IMR-90 (cell line): ENCODE results near the gene TRPV4. TPM values are rescaled to one million over a fixed set of nuclear protein-coding genes. Genes with fewer than 3 reads are reported as not detected.

Source experiments
- ATAC-seq: fragments of 200-7000 bp; cut with Tn5 transposase; 2 replicates; pipeline ENCODE4 v1.9.1; 2020; ENCODE audit warnings: low read depth, mild to moderate bottlenecking, moderate library complexity
- BruUV-seq: library from RNA; stranded (reverse); fragments of 400-500 nt; replicated peaks from 2 replicates; lab custom pipeline; 2021; lab: Mats Ljungman, UMichigan
- CTCF ChIA-PET: fragments of 300-600 bp; formaldehyde crosslinking; extraction: SDS; loops from one replicate; lab custom pipeline; 2021; ENCODE audit warnings: antibody characterized with exemption; lab: Yijun Ruan, JAX
- POLR2A ChIA-PET: fragments of 300-600 bp; sonication (Branson Sonifier 250); formaldehyde crosslinking; loops from one replicate; lab custom pipeline; 2022; ENCODE audit warnings: antibody characterized with exemption; ENCODE audit not compliant: unreplicated experiment; lab: Charles Lee
- DNase-seq: peaks from one replicate; pipeline ENCODE4 v3.0.0; 2013
- H2AFZ ChIP-seq: replicated peaks from 2 replicates; pipeline ENCODE3; 2013; ENCODE audit warnings: low read length, mild to moderate bottlenecking; ENCODE audit not compliant: poor library complexity
- H2AK5ac ChIP-seq: 2 replicates; pipeline ENCODE4 v1.6.1; 2013; ENCODE audit warnings: low read depth, low read length, inconsistent platforms
- H2AK9ac ChIP-seq: replicated peaks from 2 replicates; pipeline ENCODE3; 2013; ENCODE audit warnings: mild to moderate bottlenecking, low read depth, low read length, moderate library complexity; ENCODE audit not compliant: poor library complexity
- H2BK120ac ChIP-seq: 2 replicates; pipeline ENCODE4 v1.6.1; 2013; ENCODE audit warnings: low read depth, low read length, inconsistent platforms
- H2BK15ac ChIP-seq: 3 replicates; pipeline ENCODE4 v1.6.1; 2013; ENCODE audit warnings: low read depth, low read length, inconsistent platforms
- H2BK20ac ChIP-seq: 2 replicates; pipeline ENCODE4 v1.6.1; 2013; ENCODE audit warnings: low read depth, mild to moderate bottlenecking, inconsistent platforms, low read length, moderate library complexity
- H2BK5ac ChIP-seq: 2 replicates; pipeline ENCODE4 v1.6.1; 2013; ENCODE audit warnings: mild to moderate bottlenecking, low read depth, low read length, inconsistent platforms; ENCODE audit not compliant: poor library complexity, severe bottlenecking
- H3K14ac ChIP-seq: replicated peaks from 2 replicates; pipeline ENCODE4 v1.6.1; 2013; ENCODE audit warnings: low read depth, low read length, inconsistent platforms
- H3K18ac ChIP-seq: 2 replicates; pipeline ENCODE4 v1.6.1; 2013; ENCODE audit warnings: low read depth, low read length, control low read depth
- H3K23ac ChIP-seq: 2 replicates; pipeline ENCODE4 v1.6.1; 2013; ENCODE audit warnings: low read depth, low read length, inconsistent platforms
- H3K27ac ChIP-seq: 2 replicates; pipeline ENCODE4 v1.5.1; 2013; ENCODE audit warnings: mild to moderate bottlenecking, control low read depth, low read length; ENCODE audit not compliant: insufficient read depth
- H3K27me3 ChIP-seq: 2 replicates; pipeline ENCODE4 v1.6.1; 2013; ENCODE audit warnings: low read length; ENCODE audit not compliant: control insufficient read depth, insufficient read depth
- H3K36me3 ChIP-seq: 2 replicates; pipeline ENCODE4 v1.6.1; 2013; ENCODE audit warnings: low read length, mixed read lengths; ENCODE audit not compliant: control insufficient read depth, insufficient read depth
- H3K4ac ChIP-seq: 2 replicates; pipeline ENCODE4 v1.6.1; 2013; ENCODE audit warnings: low read depth, low read length, inconsistent platforms
- H3K4me1 ChIP-seq: 2 replicates; pipeline ENCODE4 v1.6.1; 2013; ENCODE audit warnings: low read length, mixed read lengths; ENCODE audit not compliant: control insufficient read depth, insufficient read depth
- H3K4me2 ChIP-seq: 2 replicates; pipeline ENCODE4 v1.6.1; 2013; ENCODE audit warnings: low read depth, mild to moderate bottlenecking, control low read depth, low read length, moderate library complexity
- H3K4me3 ChIP-seq: 2 replicates; pipeline ENCODE4 v1.5.1; 2013; ENCODE audit warnings: low read depth, mild to moderate bottlenecking, control low read depth, low read length, moderate library complexity; ENCODE audit not compliant: insufficient read depth
- H3K56ac ChIP-seq: 2 replicates; pipeline ENCODE4 v1.6.1; 2013; ENCODE audit warnings: low read length, inconsistent platforms; ENCODE audit not compliant: insufficient read depth; ENCODE audit errors: extremely low read depth
- H3K79me1 ChIP-seq, 2 experiments: 2 replicates each; pipeline ENCODE4 v1.6.1; 2013; ENCODE audit warnings: low read length in 2 of 2, inconsistent platforms in 1 of 2, low read depth in 1 of 2
- H3K9ac ChIP-seq: 2 replicates; pipeline ENCODE4 v1.6.1; 2013; ENCODE audit warnings: low read depth, low read length, control low read depth
- H3K9me1 ChIP-seq: 2 replicates; pipeline ENCODE4 v1.6.1; 2013; ENCODE audit warnings: low read length, inconsistent platforms; ENCODE audit not compliant: insufficient read depth
- H3K9me3 ChIP-seq: 2 replicates; pipeline ENCODE4 v1.6.1; 2013; ENCODE audit warnings: low read length; ENCODE audit not compliant: control insufficient read depth, insufficient read depth
- H4K20me1 ChIP-seq: 2 replicates; pipeline ENCODE4 v1.6.1; 2013; ENCODE audit warnings: low read length, inconsistent platforms; ENCODE audit not compliant: insufficient read depth
- H4K5ac ChIP-seq: 2 replicates; pipeline ENCODE4 v1.6.1; 2013; ENCODE audit warnings: mild to moderate bottlenecking, low read depth, low read length, control low read depth
- H4K8ac ChIP-seq, 2 experiments: 2 replicates each; pipeline ENCODE4 v1.6.1; 2013; ENCODE audit warnings: low read depth in 2 of 2, low read length in 2 of 2, control low read depth in 1 of 2, inconsistent platforms in 1 of 2
- H4K91ac ChIP-seq: 2 replicates; pipeline ENCODE4 v1.6.1; 2013; ENCODE audit warnings: low read depth, low read length, inconsistent platforms; ENCODE audit not compliant: insufficient read depth
- CEBPB ChIP-seq: IDR thresholded peaks from 2 replicates; pipeline ENCODE4 v1.6.1; 2012; ENCODE audit warnings: low read depth, low read length, improper control_type of control experiment
- MAZ ChIP-seq: IDR thresholded peaks from 2 replicates; pipeline ENCODE4 v1.6.1; 2012; ENCODE audit warnings: low read depth, mild to moderate bottlenecking, low read length, improper control_type of control experiment, moderate library complexity, borderline replicate concordance
- MXI1 ChIP-seq: IDR thresholded peaks from 2 replicates; pipeline ENCODE4 v1.6.1; 2012; ENCODE audit warnings: low read depth, mild to moderate bottlenecking, low read length, moderate library complexity, borderline replicate concordance
- POLR2A ChIP-seq: IDR thresholded peaks from 2 replicates; pipeline ENCODE4 v1.6.1; 2012; ENCODE audit warnings: mild to moderate bottlenecking, low read depth, low read length
- RAD21 ChIP-seq: IDR thresholded peaks from 2 replicates; pipeline ENCODE4 v1.6.1; 2012; ENCODE audit warnings: low read length, improper control_type of control experiment
- RCOR1 ChIP-seq: IDR thresholded peaks from 2 replicates; pipeline ENCODE4 v1.6.1; 2012; ENCODE audit warnings: mild to moderate bottlenecking, low read length, improper control_type of control experiment; ENCODE audit not compliant: insufficient replicate concordance
- SMC3 ChIP-seq: fragments of 150-350 bp; IDR thresholded peaks from 2 replicates; pipeline ENCODE4 v1.6.1; 2016; ENCODE audit warnings: low read depth, mild to moderate bottlenecking, antibody characterized with exemption, low read length, moderate library complexity
- WGBS, 2 experiments: methylation state at CpG; one replicate each; pipeline versions ENCODE4 v1.1.5 to v1.1.7; 2013; ENCODE audit warnings: missing lambda C conversion rate in 2 of 2; ENCODE audit not compliant: insufficient read length in 1 of 2; ENCODE audit errors: extremely low coverage in 2 of 2; 5-methylcytosine and 5-hydroxymethylcytosine counted together
- dilution Hi-C: fragments of 300-500 bp; cut with HindIII; formaldehyde crosslinking; loops from one replicate; pipeline ENCODE4 v1.14.3; 2018; ENCODE audit warnings: low sequenced_read_pairs; ENCODE audit not compliant: unreplicated experiment
- in situ Hi-C: fragments of 300-500 bp; cut with MboI; formaldehyde crosslinking; loops from 3 replicates; pipeline ENCODE4 v1.14.3; 2019; ENCODE audit warnings: low sequenced_read_pairs, inconsistent platforms, mixed read lengths
- intact Hi-C: fragments of 100-400 bp; cut with micrococcal nuclease; formaldehyde crosslinking; loops from 2 replicates; pipeline ENCODE4 v1.10.0; 2022
- polyA plus RNA-seq, 3 experiments: library from polyadenylated mRNA; depleted of rRNA; stranded (reverse); fragments of >200 nt; gene quantifications; 2 replicates each; pipeline ENCODE4 v1.2.3, GENCODE V29; 2012; ENCODE audit warnings: low replicate concordance in 1 of 3
- total RNA-seq: library from RNA; depleted of rRNA; stranded (reverse); fragments of >200 nt; gene quantifications from 2 replicates; pipeline ENCODE4 v1.2.3, GENCODE V29; 2012
- TF ChIP-seq, protein P1 (sequence below): fragments of 150-350 bp; IDR thresholded peaks from 2 replicates; pipeline ENCODE4 v1.6.1; 2016; ENCODE audit warnings: low read depth, mild to moderate bottlenecking, low read length, moderate library complexity, borderline replicate concordance

Gene TRPV4
- total and polyA plus RNA-seq, 2 of the 4 experiments (the other 2 are of a cell fraction), result 1.1 to 6.1 TPM

- no peak overlapping the region for H3K4me2 ChIP-seq
- H2BK20ac ChIP-seq, result no peak overlapping the region
- no peak overlapping the region for H2BK120ac ChIP-seq
- H3K4me1 ChIP-seq, result no peaks in the 10 kb centered on the region
- H4K20me1 ChIP-seq, result no peaks in the 10 kb centered on the region
- H3K14ac ChIP-seq, result no peak overlapping the region
- no peak for DNase-seq
- ChIA-PET POLR2A (no interaction called here), CTCF (interaction anchor here (1.1 kb wide), 1 partner anchor 188 kb away, joined by 5 read pairs; no protein-coding TSS in a partner anchor)
- no peak overlapping the region for H3K9ac ChIP-seq
- no peak overlapping the region for H4K91ac ChIP-seq
- no peak overlapping the region for H3K4me3 ChIP-seq
- peaks cover 5% of the 10 kb centered on the region for H3K36me3 ChIP-seq
- no peak overlapping the region for H3K18ac ChIP-seq
- TF ChIP-seq MXI1, result no peak
- TF ChIP-seq POLR2A, result no peak
- TF ChIP-seq RAD21, result no peak
- TF ChIP-seq, protein P1, sequence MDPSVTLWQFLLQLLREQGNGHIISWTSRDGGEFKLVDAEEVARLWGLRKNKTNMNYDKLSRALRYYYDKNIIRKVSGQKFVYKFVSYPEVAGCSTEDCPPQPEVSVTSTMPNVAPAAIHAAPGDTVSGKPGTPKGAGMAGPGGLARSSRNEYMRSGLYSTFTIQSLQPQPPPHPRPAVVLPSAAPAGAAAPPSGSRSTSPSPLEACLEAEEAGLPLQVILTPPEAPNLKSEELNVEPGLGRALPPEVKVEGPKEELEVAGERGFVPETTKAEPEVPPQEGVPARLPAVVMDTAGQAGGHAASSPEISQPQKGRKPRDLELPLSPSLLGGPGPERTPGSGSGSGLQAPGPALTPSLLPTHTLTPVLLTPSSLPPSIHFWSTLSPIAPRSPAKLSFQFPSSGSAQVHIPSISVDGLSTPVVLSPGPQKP, result no peak
- TF ChIP-seq CEBPB, result no peak
- no peak for TF ChIP-seq RCOR1
- TF ChIP-seq MAZ, result no peak
- no peak for TF ChIP-seq SMC3
- H2AK9ac ChIP-seq, result no peak overlapping the region
- dilution Hi-C loops (no loop called here), intact Hi-C loops (no loop called here), in situ Hi-C loops (no loop called here)
- H2AFZ ChIP-seq, result no peak overlapping the region
- no peak overlapping the region for H2AK5ac ChIP-seq
- H3K56ac ChIP-seq, result no peak overlapping the region
- no peak overlapping the region for H4K8ac ChIP-seq
- BruUV-seq, result no TSS peak
- H3K9me1 ChIP-seq, result no peaks in the 10 kb centered on the region
- H3K27me3 ChIP-seq, result no peaks in the 10 kb centered on the region; the same call in 1 of the 2 replicates
- no peak overlapping the region for H2BK5ac ChIP-seq
- H3K4ac ChIP-seq, result no peak overlapping the region
- no peak overlapping the region for H3K27ac ChIP-seq
- no CpG with 5 or more reads among the region's 4 CpGs for WGBS, 2 experiments
- no peak overlapping the region for H4K5ac ChIP-seq
- no peaks in the 10 kb centered on the region for H3K9me3 ChIP-seq
- H2BK15ac ChIP-seq, result no peak overlapping the region
- no peaks in the 10 kb centered on the region for H3K79me1 ChIP-seq
- no peak for ATAC-seq
- no peak overlapping the region for H3K23ac ChIP-seq
Measured at GRCh38 chr12:109785854-109786253, 47.3 kb downstream of the TRPV4 start.
